Heart left ventricle (tissue), 13 donors: ENCODE results near the gene PDIK1L.

Experiments used
- CTCF ChIP-seq, 12 donors: fragments of 200-600 bp; sonication (generic) in 4 of 12; IDR thresholded peaks; one replicate each; pipeline versions ENCODE4 v1.5.0 to v1.8.0; 2018 to 2022; ENCODE audit warnings: antibody characterized with exemption in 12 of 12, mild to moderate bottlenecking in 5 of 12
- POLR2A ChIP-seq, 2 donors: fragments of 450-650 bp; IDR thresholded peaks; one replicate each; pipeline ENCODE4 v1.6.1; 2017; ENCODE audit warnings: antibody characterized with exemption in 2 of 2, mild to moderate bottlenecking in 2 of 2, moderate library complexity in 2 of 2
- donor health status: ischemic (EF 13 %, LVEDD 7.1; RV severe dilation, severe dysfunction).
- donor health status: DM: no; HTN: yes; CAD: no.
- donor health status: DM: no; HTN: no; CAD: no.
- donor health status: ischemic (EF 25% LVEDD 6.9; RV normal size, moderate dysfunction).
- donor health status: ischemic (EF 25% LVEDD 5.7; RV mildly dilated, moderate dysfunction).
- donor health status: ischemic (EF 35%, LVEDD 5.7; RV mildly dilated, moderate dysfunction).
- donor health status: nonischemic (EF 11% LVEDD 7.7; RV severe dilation, severe dysfunction).
- donor health status: DM: yes; HTN: yes; CAD: no.
- donor health status: PGD.
- donor health status: ischemic (EF 29% LVEDD 5.4; RV normal size, mild dysfunction).
- donor health status: nonischemic (EF 23%, LVEDD 6.1; RV moderate dilation, normal function).

GRCh38 chr1:26162220-26162709, 50.6 kb downstream of the PDIK1L start:
- TF ChIP-seq POLR2A (IDR thresholded peaks at IDR 0.05) (no peak), CTCF (IDR thresholded peaks at IDR 0.05) (no peak)
